HEK293 (cell line): ENCODE results near the gene SNAPIN.

Experiments used
- KLF10 ChIP-seq: fragments of 450-650 bp; IDR thresholded peaks from 2 replicates; pipeline ENCODE4 v1.5.1; 2018; ENCODE audit warnings: missing biosample characterization, mild to moderate bottlenecking, missing genetic modification characterization
- ZNF146 ChIP-seq: fragments of 450-650 bp; formaldehyde crosslinking; IDR thresholded peaks from 2 replicates; pipeline ENCODE4 v1.5.1; 2016; ENCODE audit warnings: missing biosample characterization, missing genetic modification characterization
- ZNF248 ChIP-seq: fragments of 450-650 bp; formaldehyde crosslinking; IDR thresholded peaks from 2 replicates; pipeline ENCODE4 v1.5.1; 2017; ENCODE audit warnings: missing biosample characterization, missing genetic modification characterization
- ZNF311 ChIP-seq: fragments of 450-650 bp; formaldehyde crosslinking; IDR thresholded peaks from 2 replicates; pipeline ENCODE4 v1.5.1; 2017; ENCODE audit warnings: missing biosample characterization, missing genetic modification characterization, borderline replicate concordance
- ZNF549 ChIP-seq: fragments of 450-650 bp; IDR thresholded peaks from 2 replicates; pipeline ENCODE4 v1.5.1; 2018; ENCODE audit warnings: missing biosample characterization, missing genetic modification characterization, mild to moderate bottlenecking, inconsistent platforms, moderate library complexity
- TF ChIP-seq, protein P1 (sequence below): fragments of 450-650 bp; formaldehyde crosslinking; IDR thresholded peaks from 2 replicates; pipeline ENCODE4 v1.5.1; 2016; ENCODE audit warnings: missing biosample characterization, missing genetic modification characterization
- TF ChIP-seq, protein P2 (sequence below): fragments of 450-650 bp; formaldehyde crosslinking; IDR thresholded peaks from 2 replicates; pipeline ENCODE4 v1.5.1; 2016; ENCODE audit warnings: missing biosample characterization, missing genetic modification characterization
- TF ChIP-seq, protein P3 (sequence below): fragments of 450-650 bp; formaldehyde crosslinking; IDR thresholded peaks from 2 replicates; pipeline ENCODE4 v1.5.1; 2016; ENCODE audit warnings: missing biosample characterization, missing genetic modification characterization

DNA sequence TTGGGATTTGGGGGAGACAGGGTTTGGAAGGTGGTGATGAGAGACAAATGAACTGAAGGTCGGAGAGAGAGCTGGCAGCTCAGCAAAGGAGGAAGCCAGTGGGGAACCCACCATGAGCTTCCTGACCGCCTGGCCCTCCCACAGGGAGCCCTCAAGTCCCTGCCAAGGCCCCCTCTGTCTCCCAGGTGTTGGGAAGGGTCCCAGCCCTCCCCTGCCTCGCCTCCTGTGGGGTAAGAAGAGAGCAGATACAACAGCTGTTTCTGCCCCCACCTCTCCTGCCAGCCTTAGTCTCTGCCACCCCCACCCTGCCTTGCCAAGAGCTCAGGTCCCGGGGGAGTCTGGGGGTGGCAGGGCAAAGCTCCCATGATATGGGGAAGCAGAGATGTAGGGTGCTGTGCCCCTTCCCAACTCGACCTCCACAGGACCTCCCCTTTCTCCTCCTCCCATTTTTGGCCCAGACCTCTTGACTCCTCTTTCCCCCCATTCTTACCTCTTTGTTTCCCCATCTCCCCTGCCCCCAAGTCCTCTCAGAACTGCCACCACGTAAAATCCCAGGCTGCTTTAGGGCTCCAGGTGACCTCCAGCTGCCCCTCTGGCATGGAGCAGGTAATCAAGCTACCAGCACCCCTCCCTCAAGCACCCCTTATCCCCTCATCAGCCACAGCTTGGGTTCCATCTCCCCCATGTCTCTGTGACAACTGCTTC, 29.7 kb upstream of the SNAPIN start:
- TF ChIP-seq ZNF311 (tag by site-specific recombination), result no peak
- TF ChIP-seq, protein P1, sequence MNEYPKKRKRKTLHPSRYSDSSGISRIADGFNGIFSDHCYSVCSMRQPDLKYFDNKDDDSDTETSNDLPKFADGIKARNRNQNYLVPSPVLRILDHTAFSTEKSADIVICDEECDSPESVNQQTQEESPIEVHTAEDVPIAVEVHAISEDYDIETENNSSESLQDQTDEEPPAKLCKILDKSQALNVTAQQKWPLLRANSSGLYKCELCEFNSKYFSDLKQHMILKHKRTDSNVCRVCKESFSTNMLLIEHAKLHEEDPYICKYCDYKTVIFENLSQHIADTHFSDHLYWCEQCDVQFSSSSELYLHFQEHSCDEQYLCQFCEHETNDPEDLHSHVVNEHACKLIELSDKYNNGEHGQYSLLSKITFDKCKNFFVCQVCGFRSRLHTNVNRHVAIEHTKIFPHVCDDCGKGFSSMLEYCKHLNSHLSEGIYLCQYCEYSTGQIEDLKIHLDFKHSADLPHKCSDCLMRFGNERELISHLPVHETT (tag by site-specific recombination), result no peak
- TF ChIP-seq, protein P2, sequence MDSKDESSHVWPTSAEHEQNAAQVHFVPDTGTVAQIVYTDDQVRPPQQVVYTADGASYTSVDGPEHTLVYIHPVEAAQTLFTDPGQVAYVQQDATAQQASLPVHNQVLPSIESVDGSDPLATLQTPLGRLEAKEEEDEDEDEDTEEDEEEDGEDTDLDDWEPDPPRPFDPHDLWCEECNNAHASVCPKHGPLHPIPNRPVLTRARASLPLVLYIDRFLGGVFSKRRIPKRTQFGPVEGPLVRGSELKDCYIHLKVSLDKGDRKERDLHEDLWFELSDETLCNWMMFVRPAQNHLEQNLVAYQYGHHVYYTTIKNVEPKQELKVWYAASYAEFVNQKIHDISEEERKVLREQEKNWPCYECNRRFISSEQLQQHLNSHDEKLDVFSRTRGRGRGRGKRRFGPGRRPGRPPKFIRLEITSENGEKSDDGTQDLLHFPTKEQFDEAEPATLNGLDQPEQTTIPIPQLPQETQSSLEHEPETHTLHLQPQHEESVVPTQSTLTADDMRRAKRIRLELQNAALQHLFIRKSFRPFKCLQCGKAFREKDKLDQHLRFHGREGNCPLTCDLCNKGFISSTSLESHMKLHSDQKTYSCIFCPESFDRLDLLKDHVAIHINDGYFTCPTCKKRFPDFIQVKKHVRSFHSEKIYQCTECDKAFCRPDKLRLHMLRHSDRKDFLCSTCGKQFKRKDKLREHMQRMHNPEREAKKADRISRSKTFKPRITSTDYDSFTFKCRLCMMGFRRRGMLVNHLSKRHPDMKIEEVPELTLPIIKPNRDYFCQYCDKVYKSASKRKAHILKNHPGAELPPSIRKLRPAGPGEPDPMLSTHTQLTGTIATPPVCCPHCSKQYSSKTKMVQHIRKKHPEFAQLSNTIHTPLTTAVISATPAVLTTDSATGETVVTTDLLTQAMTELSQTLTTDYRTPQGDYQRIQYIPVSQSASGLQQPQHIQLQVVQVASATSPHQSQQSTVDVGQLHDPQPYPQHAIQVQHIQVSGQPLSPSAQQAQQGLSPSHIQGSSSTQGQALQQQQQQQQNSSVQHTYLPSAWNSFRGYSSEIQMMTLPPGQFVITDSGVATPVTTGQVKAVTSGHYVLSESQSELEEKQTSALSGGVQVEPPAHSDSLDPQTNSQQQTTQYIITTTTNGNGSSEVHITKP (tag by site-specific recombination), result no peak
- TF ChIP-seq, protein P3, sequence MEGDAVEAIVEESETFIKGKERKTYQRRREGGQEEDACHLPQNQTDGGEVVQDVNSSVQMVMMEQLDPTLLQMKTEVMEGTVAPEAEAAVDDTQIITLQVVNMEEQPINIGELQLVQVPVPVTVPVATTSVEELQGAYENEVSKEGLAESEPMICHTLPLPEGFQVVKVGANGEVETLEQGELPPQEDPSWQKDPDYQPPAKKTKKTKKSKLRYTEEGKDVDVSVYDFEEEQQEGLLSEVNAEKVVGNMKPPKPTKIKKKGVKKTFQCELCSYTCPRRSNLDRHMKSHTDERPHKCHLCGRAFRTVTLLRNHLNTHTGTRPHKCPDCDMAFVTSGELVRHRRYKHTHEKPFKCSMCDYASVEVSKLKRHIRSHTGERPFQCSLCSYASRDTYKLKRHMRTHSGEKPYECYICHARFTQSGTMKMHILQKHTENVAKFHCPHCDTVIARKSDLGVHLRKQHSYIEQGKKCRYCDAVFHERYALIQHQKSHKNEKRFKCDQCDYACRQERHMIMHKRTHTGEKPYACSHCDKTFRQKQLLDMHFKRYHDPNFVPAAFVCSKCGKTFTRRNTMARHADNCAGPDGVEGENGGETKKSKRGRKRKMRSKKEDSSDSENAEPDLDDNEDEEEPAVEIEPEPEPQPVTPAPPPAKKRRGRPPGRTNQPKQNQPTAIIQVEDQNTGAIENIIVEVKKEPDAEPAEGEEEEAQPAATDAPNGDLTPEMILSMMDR (tag by site-specific recombination), result no peak
- no peak for TF ChIP-seq KLF10 (tag by site-specific recombination)
- TF ChIP-seq ZNF146, result no peak
- TF ChIP-seq ZNF248 (tag by site-specific recombination), result no peak
- TF ChIP-seq ZNF549 (tag by site-specific recombination), result no peak
